ENCODE results near the gene SEC14L2. TPM values are rescaled to one million over a fixed set of nuclear protein-coding genes. Genes with fewer than 3 reads are reported as not detected.

The SEC14L2 gene
- 77.8 and 82.7 TPM in 2 replicates for total RNA-seq

GRCh38 chr22:30396871-30397655 is at the start of gene SEC14L2:
Gene SEC14L2 (plus strand): TSS chr22:30397018. CDS start chr22:30397117, 99 bp downstream.

GRCh38 chr22:30356449-30357235 is 40.2 kb upstream of the SEC14L2 start, which contains the start of the genes CCDC157 and SF3A1:
Gene CCDC157 (plus strand): TSS chr22:30357007. CDS start chr22:30366001, 8,994 bp downstream.
Gene SF3A1 (minus strand): TSS chr22:30356894. CDS start chr22:30356792, 102 bp downstream.

GRCh38 chr22:30386960-30387827 is 9.6 kb upstream of the SEC14L2 start, which contains the start of gene RNF215:
Gene RNF215 (minus strand): TSS chr22:30387411. CDS start chr22:30387313, 98 bp downstream.

DNA sequence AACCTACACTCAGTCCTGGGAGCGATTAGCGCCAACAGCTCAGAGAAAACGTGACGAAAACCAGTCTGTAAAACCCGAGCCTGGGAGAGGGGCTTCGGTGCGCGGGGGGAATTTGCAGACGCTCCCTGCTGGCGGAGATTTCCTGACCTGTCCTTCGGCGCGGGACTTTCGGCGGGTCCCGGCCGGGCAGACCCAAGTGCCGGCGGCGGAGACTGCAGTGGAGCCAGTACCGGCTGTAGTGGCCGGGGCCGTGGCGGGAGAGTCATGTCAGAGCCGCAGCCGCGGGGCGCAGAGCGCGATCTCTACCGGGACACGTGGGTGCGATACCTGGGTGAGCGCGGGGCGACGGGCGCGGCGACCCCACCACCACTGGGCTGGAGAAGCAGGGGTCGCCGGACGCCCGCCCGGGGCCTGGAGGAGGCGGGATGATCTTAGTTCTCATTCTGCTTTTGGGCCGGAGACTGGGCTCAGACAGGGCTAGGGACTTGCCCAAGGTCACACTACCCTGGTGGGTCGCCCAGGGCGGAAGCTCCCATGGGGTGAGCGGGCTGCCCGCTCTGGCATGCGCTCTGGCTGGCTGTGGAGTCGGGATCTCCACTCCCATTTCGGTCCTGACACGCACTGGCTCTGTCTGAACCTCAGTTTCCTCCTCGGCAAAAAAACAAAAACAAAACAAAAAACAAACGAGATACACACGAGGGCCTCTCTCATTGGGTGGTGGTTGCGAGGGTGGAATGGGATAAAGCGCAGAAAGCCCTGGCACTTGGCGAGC is 29.0 kb downstream of the SEC14L2 start, which contains the start of gene MTFP1:
TSS of gene MTFP1 (plus strand) at position 153 of the 772 bp plus-strand sequence. CDS start at position 265, 112 bp downstream.

DNA sequence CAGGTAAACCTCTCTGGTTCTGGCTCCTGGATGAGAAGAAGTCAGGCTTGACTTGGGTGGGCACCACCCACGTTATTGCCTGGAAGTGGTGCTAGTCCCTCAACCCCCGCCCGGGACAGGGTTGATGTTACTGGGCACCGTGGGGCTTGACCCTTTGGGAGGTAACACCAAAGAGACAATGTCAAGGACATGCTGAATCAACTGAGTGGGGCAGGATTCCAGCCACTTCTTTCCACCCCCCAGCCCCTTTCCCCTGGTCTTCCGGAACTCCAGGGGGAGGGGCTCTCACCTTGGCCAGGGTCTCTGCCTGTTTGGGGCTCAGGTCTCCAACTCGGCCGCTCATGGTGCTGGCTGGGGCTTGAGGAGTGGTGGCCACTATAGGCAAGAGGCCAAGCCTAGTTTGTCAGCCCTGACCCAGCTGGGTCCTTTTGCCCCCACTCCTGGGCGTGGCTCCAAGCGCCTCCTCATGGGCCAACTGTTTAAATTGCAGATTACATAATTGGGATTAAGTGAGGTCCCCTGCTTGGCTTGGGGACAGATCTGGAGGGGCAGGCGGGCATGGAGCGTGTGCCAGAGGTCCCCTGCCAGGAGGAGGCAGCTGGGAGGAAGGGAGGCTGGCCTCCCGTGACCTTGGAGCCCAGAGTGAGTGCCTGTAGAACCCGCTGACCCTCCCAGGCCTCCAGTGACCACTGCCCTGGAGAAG is 74.9 kb downstream of the SEC14L2 start, which contains the start of gene SEC14L3:
TSS of gene SEC14L3 (minus strand) at position 402 of the 703 bp plus-strand sequence. CDS start at position 343, 59 bp downstream.

Other genes starting within 250 kb of the SEC14L2 start
- 0.21 and 28.9 TPM in 2 replicates for gene LIF, start 150.3 kb upstream of the SEC14L2 start, total RNA-seq
- gene OSM, start 130.2 kb upstream of the SEC14L2 start, total RNA-seq, result not detected in 2 replicates
- gene CASTOR1, start 107.5 kb upstream of the SEC14L2 start, total RNA-seq, result 6.0 and 6.7 TPM in 2 replicates
- gene TBC1D10A, start 70.1 kb upstream of the SEC14L2 start, total RNA-seq, result 11.5 and 13.3 TPM in 2 replicates
- 11.3 and 16.4 TPM in 2 replicates for gene SF3A1, start 40.1 kb upstream of the SEC14L2 start, total RNA-seq
- gene CCDC157, start 40.0 kb upstream of the SEC14L2 start, total RNA-seq, result under 0.01 and 0.72 TPM in 2 replicates
- gene RNF215, start 9.6 kb upstream of the SEC14L2 start, total RNA-seq, result 14.1 and 25.1 TPM in 2 replicates
- 28.4 and 29.0 TPM in 2 replicates for gene MTFP1, start 28.8 kb downstream of the SEC14L2 start, total RNA-seq
- gene SEC14L3, start 75.0 kb downstream of the SEC14L2 start, total RNA-seq, result not detected in 2 replicates
- gene SEC14L4, start 108.7 kb downstream of the SEC14L2 start, total RNA-seq, result not detected in 2 replicates
- gene SEC14L6, start 149.7 kb downstream of the SEC14L2 start, total RNA-seq, result 6.7 TPM in 1 of 2 replicates, not detected in the other
- gene GAL3ST1, start 177.6 kb downstream of the SEC14L2 start, total RNA-seq, result 0.48 TPM in 1 of 2 replicates, not detected in the other
- gene PES1, start 194.9 kb downstream of the SEC14L2 start, total RNA-seq, result 84.2 and 117 TPM in 2 replicates
- gene TCN2, start 210.2 kb downstream of the SEC14L2 start, total RNA-seq, result 3.1 and 4.0 TPM in 2 replicates
- gene SLC35E4, start 238.8 kb downstream of the SEC14L2 start, total RNA-seq, result 3.8 and 10.4 TPM in 2 replicates

All from tracheal epithelial cell (primary cell).